ENCODE results near the gene GDI2. TPM values are rescaled to one million over a fixed set of nuclear protein-coding genes. Genes with fewer than 3 reads are reported as not detected.
"Not testable (repeated sequence)": the region's sequence is repeated elsewhere in the genome, so short reads cannot be mapped to it uniquely, and the experiment has no call there.

The GDI2 gene
- polyA plus RNA-seq, 3 donors, result 284 to 348 (median 304) TPM

- DNase-seq (ENCODE audit: extremely low read depth in 1 of 11, low read depth in 9 of 11, low spot score in 4 of 11), result not testable (repeated sequence)
These were observed 4.3 kb downstream of the GDI2 start for GRCh38 chr10:5808783-5809392.

GRCh38 chr10:5806745-5807144 lies 6.5 kb downstream of the GDI2 start:
- no peak for DNase-seq (ENCODE audit: extremely low read depth in 1 of 11, low read depth in 9 of 11, low spot score in 4 of 11)

GRCh38 chr10:5805711-5806110 lies 7.5 kb downstream of the GDI2 start:
- DNase-seq (ENCODE audit: extremely low read depth in 1 of 11, low read depth in 9 of 11, low spot score in 4 of 11), result no peak

DNA sequence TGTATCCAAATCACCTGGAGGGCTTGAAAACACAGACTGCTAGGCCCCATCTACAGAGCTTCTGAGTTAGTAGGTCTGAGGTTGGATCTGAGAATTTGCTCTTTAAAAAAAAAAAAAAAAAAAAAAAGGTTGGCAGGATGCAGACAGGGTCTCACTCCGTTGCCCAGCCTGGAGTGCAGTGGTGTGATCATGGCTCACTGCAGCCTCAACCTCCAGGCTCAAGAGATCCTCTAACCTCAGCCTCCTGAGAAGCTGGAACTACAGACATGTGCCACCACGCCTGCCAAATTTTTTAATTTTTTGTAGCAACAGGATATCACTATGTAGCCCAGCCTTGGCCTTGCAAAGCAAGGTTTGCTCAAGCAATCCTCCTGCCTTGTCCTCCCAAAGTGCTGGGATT lies 8.0 kb downstream of the GDI2 start:
- DNase-seq (ENCODE audit: extremely low read depth in 1 of 11, low read depth in 9 of 11, low spot score in 4 of 11), result no peak

DNA sequence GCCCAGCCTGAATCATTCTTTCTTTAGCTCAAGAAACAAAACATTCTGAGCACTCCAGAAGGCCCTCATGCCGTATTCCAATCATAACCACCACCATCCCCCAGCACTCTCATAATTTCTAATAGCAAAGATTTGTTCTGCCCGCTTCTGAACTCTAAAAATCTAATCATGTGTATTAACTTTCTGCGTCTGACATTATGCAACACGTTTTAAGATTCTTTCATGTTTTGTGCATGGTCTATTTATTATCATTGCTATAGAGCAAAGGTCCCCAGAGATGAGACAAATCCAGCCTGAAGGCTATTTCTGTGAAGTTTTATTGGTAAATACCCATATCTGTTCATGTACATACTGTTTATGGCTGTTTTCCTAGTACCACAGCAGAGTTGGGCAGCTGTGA lies 8.8 kb downstream of the GDI2 start:
- no peak for DNase-seq (ENCODE audit: extremely low read depth in 1 of 11, low read depth in 9 of 11, low spot score in 4 of 11)

- no peak for DNase-seq (ENCODE audit: extremely low read depth in 1 of 11, low read depth in 9 of 11, low spot score in 4 of 11)
These were observed 12.5 kb downstream of the GDI2 start for GRCh38 chr10:5800782-5801181.

DNA sequence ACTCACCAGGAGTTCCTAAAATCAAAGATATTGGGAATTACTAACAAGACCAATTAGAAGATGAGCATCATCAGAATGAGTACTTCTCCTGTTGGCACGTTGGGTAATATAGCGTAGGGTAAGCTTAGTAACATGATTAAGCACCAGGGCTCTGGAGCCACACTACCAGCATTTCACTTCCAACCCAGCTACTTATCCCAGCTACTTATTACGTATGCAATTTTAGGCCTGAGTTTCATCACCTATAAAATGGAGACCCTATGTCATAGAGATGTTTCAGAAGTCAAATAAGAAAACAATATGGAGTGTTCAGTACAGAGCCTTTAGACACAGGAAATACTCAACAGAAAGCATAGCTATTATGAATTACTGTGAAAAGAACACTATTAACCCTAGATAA lies 19.0 kb downstream of the GDI2 start:
- DNase-seq (ENCODE audit: extremely low read depth in 1 of 11, low read depth in 9 of 11, low spot score in 4 of 11), result no peak

DNA sequence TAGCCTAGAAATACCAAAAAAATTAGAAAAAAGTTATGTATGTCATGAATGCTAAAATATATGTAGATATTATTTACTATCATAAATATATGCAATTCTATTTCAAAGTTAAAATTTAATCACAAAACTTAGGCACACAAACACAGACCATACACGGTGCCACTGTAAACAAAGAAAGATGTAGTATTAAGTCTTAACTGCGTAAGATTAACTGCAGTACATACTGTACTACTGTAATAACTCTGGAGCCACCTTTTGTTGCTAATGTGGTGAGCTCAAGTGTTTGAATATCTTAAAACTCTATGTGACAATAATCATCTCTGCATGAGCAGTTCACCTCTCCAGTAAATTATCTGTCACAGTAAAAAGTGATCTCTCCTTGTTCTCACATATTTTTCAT lies 23.6 kb downstream of the GDI2 start:
- no peak for DNase-seq (ENCODE audit: extremely low read depth in 1 of 11, low read depth in 9 of 11, low spot score in 4 of 11)

GRCh38 chr10:5788969-5789368 lies 24.3 kb downstream of the GDI2 start:
- no peak for DNase-seq (ENCODE audit: extremely low read depth in 1 of 11, low read depth in 9 of 11, low spot score in 4 of 11)

DNA sequence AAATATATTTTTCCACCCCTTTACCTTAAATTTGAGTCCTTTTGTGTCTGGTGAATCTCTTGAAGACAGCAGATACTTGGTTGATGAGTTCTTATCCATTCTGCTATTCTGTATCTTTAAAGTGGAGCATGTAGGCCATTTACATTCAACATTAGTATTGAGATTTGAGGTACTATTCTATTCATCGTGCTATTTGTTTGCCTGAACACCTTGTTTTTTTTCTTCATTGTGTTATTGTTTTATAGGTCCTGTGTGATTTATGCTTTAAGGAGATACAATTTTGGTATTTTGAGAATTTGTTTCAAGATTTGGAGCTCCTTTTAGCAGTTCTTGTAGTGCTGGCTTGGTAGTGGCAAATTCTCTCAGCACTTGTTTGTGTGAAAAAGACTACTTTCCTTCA lies 29.9 kb downstream of the GDI2 start:
- DNase-seq (ENCODE audit: extremely low read depth in 1 of 11, low read depth in 9 of 11, low spot score in 4 of 11), result no peak

DNA sequence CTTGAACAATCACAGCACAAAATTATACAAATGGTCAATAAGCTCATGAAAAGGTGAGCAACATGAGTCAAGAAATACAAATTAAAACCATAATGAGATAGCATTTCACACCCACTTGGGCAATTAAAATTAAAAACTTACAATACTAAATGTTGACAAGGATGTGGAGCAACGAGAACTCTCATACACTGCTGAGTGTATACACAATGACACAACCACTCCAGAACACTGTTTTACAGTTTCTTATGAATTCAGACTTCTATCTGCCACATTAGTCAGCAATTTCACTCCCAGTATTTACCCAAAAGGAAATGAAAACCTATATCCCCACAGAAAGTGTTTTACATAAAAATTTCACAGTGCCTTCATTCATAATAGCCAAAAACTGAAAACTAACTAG lies 31.1 kb downstream of the GDI2 start:
- no peak for DNase-seq (ENCODE audit: extremely low read depth in 1 of 11, low read depth in 9 of 11, low spot score in 4 of 11)

DNA sequence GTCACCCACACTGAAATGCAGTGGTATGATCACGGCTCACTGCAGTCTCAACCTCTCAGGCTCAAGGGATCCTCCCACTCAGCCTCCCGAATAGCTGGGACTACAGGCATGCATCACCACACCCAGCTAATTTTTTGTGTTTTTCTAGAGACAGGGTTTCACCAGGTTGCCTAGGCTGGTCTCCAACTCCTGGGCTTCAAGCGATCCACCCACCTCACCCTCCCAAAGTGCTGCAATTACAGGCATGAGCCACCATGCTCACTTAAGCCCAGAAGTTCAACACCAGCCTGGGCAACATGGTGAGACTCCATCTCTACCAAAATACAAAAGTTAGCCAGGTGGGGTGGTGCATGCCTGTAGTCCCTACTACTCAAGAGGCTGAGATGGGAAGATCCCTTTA lies 33.5 kb downstream of the GDI2 start:
- DNase-seq (ENCODE audit: extremely low read depth in 1 of 11, low read depth in 9 of 11, low spot score in 4 of 11), result no peak

GRCh38 chr10:5777758-5778157 lies 35.5 kb downstream of the GDI2 start:
- DNase-seq (ENCODE audit: extremely low read depth in 1 of 11, low read depth in 9 of 11, low spot score in 4 of 11), result not testable (repeated sequence)

DNA sequence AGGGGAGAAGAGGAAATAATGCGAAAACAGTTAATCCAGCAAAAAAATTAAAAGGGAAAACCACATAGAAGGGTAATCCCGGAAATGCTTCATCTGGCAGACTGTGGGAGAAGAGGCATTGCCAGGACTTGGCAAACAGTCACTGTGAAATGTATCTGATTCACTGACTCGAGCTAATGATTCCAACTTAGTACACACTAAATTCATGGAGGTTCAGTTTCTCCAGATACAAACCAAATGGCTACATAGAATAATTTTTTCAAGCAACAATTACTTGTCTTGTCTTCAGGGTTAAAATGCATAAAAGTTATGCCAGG lies 36.4 kb downstream of the GDI2 start:
- no peak for DNase-seq (ENCODE audit: extremely low read depth in 1 of 11, low read depth in 9 of 11, low spot score in 4 of 11)

DNA sequence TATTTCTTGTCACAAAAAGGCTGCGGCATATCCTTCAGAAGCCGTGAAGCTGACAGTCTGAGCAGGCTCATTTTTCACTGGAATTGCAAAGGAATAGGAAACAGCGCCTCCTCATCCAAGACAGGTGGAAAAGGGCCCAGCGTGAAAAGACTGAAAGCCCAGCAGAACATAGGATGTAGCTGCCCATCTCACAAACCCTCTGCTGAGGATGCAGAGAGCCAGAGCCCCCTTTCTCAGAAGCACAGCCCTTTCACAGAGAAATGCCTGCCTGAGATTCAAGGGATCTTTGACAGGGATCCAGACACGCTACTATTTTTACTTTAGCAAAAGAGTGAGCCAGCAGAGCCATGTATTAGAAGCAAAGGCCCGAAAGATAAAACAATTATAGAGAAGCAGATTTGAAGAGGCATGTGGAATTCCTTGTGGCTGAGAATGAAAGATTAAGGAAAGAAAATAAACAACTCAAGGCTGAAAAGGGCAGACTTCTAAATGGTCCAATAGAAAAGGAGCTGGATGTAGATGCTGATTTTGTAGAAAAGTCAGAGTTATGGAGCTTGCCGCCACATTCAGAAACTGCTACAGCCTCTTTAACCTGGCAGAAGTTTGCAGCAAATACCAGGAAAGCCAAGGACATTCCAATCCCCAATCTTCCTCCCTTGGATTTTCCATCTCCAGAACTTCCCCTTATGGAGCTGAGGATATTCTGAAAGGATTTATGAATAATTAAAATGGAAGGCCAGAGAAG lies 36.9 kb downstream of the GDI2 start:
- no peak for DNase-seq (ENCODE audit: extremely low read depth in 1 of 11, low read depth in 9 of 11, low spot score in 4 of 11)

DNA sequence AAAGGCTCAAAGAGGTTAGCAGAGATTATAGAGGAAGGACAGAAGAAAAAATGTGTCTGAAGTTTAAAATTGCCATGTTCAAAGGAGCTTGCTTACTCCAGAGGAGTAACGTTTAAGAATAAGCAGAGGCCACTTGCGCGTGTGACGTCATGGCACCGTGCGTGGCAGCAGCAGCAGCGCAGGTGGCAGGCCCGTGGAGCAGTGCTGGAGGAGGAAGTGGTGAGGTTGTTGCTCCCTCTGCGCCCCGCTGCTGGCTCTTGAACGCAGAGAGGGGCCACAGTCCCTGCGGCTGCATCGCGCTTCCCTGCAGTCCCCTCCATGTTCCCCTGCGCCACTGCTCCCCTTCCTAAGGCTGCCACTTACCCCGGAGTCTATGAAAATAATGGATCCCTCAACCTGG lies 37.5 kb downstream of the GDI2 start:
- no peak for DNase-seq (ENCODE audit: extremely low read depth in 1 of 11, low read depth in 9 of 11, low spot score in 4 of 11)

DNA sequence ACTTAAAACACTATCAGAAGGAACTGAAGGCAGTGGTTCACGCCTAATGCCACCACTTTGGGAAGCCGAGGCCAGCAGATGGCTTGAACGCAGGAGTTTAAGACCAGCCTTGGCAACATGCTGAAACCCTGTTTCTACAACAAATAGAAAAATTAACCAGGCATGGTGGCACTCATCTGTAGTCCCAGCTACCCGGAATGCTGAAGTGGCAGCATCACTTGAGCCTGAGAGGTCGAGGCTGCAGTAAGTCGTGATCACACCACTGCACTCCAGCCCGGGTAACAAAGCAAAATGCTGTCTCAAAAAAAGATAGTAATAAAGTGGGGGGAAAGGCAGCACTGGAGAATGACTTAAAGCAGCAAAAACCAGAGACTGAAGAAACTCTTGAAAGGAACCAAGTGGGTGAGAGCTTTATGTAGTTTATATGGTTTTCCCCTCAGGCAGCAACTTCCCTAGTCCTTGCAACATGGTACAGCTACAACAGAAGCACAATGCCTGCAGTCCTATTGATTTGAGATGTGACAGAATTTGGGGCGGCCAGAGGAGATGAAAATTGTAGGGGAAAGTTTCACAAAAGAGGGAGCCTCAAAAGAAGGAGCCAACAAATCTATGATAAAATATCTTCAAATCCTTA lies 38.1 kb downstream of the GDI2 start:
- DNase-seq (ENCODE audit: extremely low read depth in 1 of 11, low read depth in 9 of 11, low spot score in 4 of 11), result no peak

DNA sequence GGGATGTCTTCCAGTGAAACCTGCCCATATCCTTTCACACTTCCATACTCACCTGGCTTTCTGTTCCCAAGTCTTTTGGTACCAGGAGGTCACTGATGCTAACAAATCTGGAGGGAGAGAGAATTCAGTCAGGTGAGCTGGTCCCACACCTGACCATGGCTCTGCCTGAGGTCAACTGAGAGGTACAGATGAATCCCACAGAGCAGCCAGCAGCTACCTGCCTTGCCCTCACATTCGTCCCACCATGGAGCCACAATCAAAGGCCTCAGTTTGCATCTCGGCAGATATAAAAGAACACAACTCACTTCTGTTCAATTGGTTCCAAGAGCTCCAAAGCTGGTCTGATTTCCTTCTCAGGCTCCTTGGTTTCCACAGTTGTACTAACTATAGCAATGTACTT lies 47.0 kb downstream of the GDI2 start:
- DNase-seq (ENCODE audit: extremely low read depth in 1 of 11, low read depth in 9 of 11, low spot score in 4 of 11), result no peak

- DNase-seq (ENCODE audit: extremely low read depth in 1 of 11, low read depth in 9 of 11, low spot score in 4 of 11), result no peak
These were observed 47.6 kb downstream of the GDI2 start for GRCh38 chr10:5765617-5766016.

GRCh38 chr10:5764422-5765297 lies 48.6 kb downstream of the GDI2 start:
- no peak for DNase-seq (ENCODE audit: extremely low read depth in 1 of 11, low read depth in 9 of 11, low spot score in 4 of 11)
